OCI-LY1 (cell line): ENCODE results near the gene KIF16B.

Experiments
- CTCF ChIP-seq: fragments of 200-600 bp; sonication (generic), shearing (Covaris generic); IDR thresholded peaks from 2 replicates; pipeline ENCODE4 v1.5.1; 2017; ENCODE audit warnings: mild to moderate bottlenecking, antibody characterized with exemption, low read length, moderate library complexity, mixed read lengths
- EZH2 ChIP-seq: fragments of 200-600 bp; sonication (generic), shearing (Covaris generic); IDR thresholded peaks from 2 replicates; pipeline ENCODE4 v1.8.0; 2017; ENCODE audit warnings: borderline replicate concordance, mixed run types, mild to moderate bottlenecking, antibody characterized with exemption, low read length, moderate library complexity, mixed read lengths

GRCh38 chr20:16580620-16581019 lies 7.4 kb upstream of the KIF16B start:
- no peak for TF ChIP-seq CTCF
- TF ChIP-seq EZH2, result no peak
